Measurements from ENCODE around the gene CCDC146.

GRCh38 chr7:77281780-77282478, 159.5 kb downstream of the CCDC146 start:
- TF ChIP-seq CTCF (IDR thresholded peaks at IDR 0.05; ENCODE audit: borderline replicate concordance, extremely low read depth, low read length, poor library complexity, severe bottlenecking), result no peak
- TF ChIP-seq EZH2 (IDR thresholded peaks at IDR 0.05; ENCODE audit: borderline replicate concordance, low read depth, low read length, severe bottlenecking), result no peak
